GDM1 (cell line): ENCODE results near the gene HIVEP3.

ENCODE experiments used
- DNase-seq: peaks from one replicate; lab custom pipeline; 2025; lab: John Stamatoyannopoulos, UW

The HIVEP3 gene

GRCh38 chr1:41730806-41731205 lies 187.9 kb downstream of the HIVEP3 start:
- no peak for DNase-seq

- no peak for DNase-seq
Measured at GRCh38 chr1:41728403-41729202, 190.1 kb downstream of the HIVEP3 start.

GRCh38 chr1:41727749-41728115 lies 191.0 kb downstream of the HIVEP3 start:
- no peak for DNase-seq

GRCh38 chr1:41726899-41727748 lies 191.6 kb downstream of the HIVEP3 start:
- DNase-seq: peak; percentile 55

GRCh38 chr1:41726292-41726691 lies 192.4 kb downstream of the HIVEP3 start:
- no peak for DNase-seq

- DNase-seq: no peak
Measured at GRCh38 chr1:41724926-41725325, 193.8 kb downstream of the HIVEP3 start.

GRCh38 chr1:41724248-41724647 lies 194.5 kb downstream of the HIVEP3 start:
- DNase-seq: no peak

- no peak for DNase-seq
Measured at GRCh38 chr1:41723786-41724185, 194.9 kb downstream of the HIVEP3 start.

- no peak for DNase-seq
Measured at GRCh38 chr1:41722184-41722583, 196.5 kb downstream of the HIVEP3 start.

GRCh38 chr1:41720861-41721410 lies 197.8 kb downstream of the HIVEP3 start:
- DNase-seq: no peak

GRCh38 chr1:41719590-41719989 lies 199.1 kb downstream of the HIVEP3 start:
- DNase-seq: no peak

GRCh38 chr1:41719128-41719527 lies 199.6 kb downstream of the HIVEP3 start:
- no peak for DNase-seq

GRCh38 chr1:41718497-41718896 lies 200.2 kb downstream of the HIVEP3 start:
- DNase-seq: no peak

- no peak for DNase-seq
Measured at GRCh38 chr1:41716188-41717130, 202.3 kb downstream of the HIVEP3 start.

- no peak for DNase-seq
Measured at GRCh38 chr1:41715441-41716095, 203.2 kb downstream of the HIVEP3 start.

GRCh38 chr1:41714638-41715389 lies 203.9 kb downstream of the HIVEP3 start:
- no peak for DNase-seq

- no peak for DNase-seq
Measured at GRCh38 chr1:41713557-41714327, 205.0 kb downstream of the HIVEP3 start.

- no peak for DNase-seq
Measured at GRCh38 chr1:41713141-41713540, 205.6 kb downstream of the HIVEP3 start.

- no peak for DNase-seq
Measured at GRCh38 chr1:41712695-41713094, 206.0 kb downstream of the HIVEP3 start.

GRCh38 chr1:41712081-41712480 lies 206.6 kb downstream of the HIVEP3 start:
- no peak for DNase-seq
